Progenitor cell of endocrine pancreas (in vitro differentiated cells): Measurements from ENCODE around the gene B3GNT5. TPM values are rescaled to one million over a fixed set of nuclear protein-coding genes. Genes with fewer than 3 reads are reported as not detected.

Experiments used
- DNase-seq: peaks from one replicate; pipeline ENCODE4 v3.0.0; 2021; ENCODE audit warnings: low spot score; ENCODE audit not compliant: unreplicated experiment
- H3K27ac Mint-ChIP-seq: 2 replicates; pipeline ENCODE4 v1.8.0; 2021; ENCODE audit warnings: mild to moderate bottlenecking, moderate library complexity, mixed read lengths
- H3K27me3 Mint-ChIP-seq: 2 replicates; pipeline ENCODE4 v1.8.0; 2021; ENCODE audit warnings: mixed read lengths
- H3K36me3 Mint-ChIP-seq: 2 replicates; pipeline ENCODE4 v1.8.0; 2022; ENCODE audit warnings: mixed read lengths; ENCODE audit not compliant: insufficient read depth
- H3K4me1 Mint-ChIP-seq: 2 replicates; pipeline ENCODE4 v1.8.0; 2021; ENCODE audit warnings: low read depth, mixed read lengths
- H3K4me3 Mint-ChIP-seq: 2 replicates; pipeline ENCODE4 v1.8.0; 2021; ENCODE audit warnings: low read depth, mild to moderate bottlenecking, moderate library complexity, mixed read lengths
- H3K9me3 Mint-ChIP-seq: 2 replicates; pipeline ENCODE4 v1.8.0; 2021; ENCODE audit warnings: low read depth, mixed read lengths
- CTCF ChIP-seq: fragments of 200-600 bp; sonication (generic); IDR thresholded peaks from one replicate; pipeline ENCODE4 v1.5.0; 2021; ENCODE audit warnings: antibody characterized with exemption, mild to moderate bottlenecking; ENCODE audit not compliant: unreplicated experiment
- total RNA-seq: library from RNA; stranded (reverse); gene quantifications from 2 replicates; pipeline ENCODE4 v1.2.1, GENCODE V29; 2021

The B3GNT5 gene
- total RNA-seq, 1 donor from 2014 or later, result 26.7 TPM

- TF ChIP-seq CTCF, result no peak
- peaks cover 2% of the 10 kb centered on the region for H3K27me3 Mint-ChIP-seq
- no peak overlapping the region for H3K27ac Mint-ChIP-seq
- no peaks in the 10 kb centered on the region for H3K9me3 Mint-ChIP-seq
- H3K4me3 Mint-ChIP-seq, result no peak overlapping the region
- no peaks in the 10 kb centered on the region for H3K36me3 Mint-ChIP-seq
- DNase-seq, result no peak
- no peaks in the 10 kb centered on the region for H3K4me1 Mint-ChIP-seq
Observed at GRCh38 chr3:183210862-183211341, 42.2 kb upstream of the B3GNT5 start.

- Mint-ChIP-seq H3K27me3 (peaks cover 2% of the 10 kb centered on the region), H3K27ac (no peak overlapping the region), H3K9me3 (no peaks in the 10 kb centered on the region), H3K4me3 (no peak overlapping the region), H3K4me1 (no peaks in the 10 kb centered on the region), H3K36me3 (no peaks in the 10 kb centered on the region)
- TF ChIP-seq CTCF, result no peak
- no peak for DNase-seq
Observed at GRCh38 chr3:183211352-183211751, 41.7 kb upstream of the B3GNT5 start.

GRCh38 chr3:183212096-183212495 lies 41.0 kb upstream of the B3GNT5 start:
- peaks cover 2% of the 10 kb centered on the region for H3K27me3 Mint-ChIP-seq
- no peak overlapping the region for H3K27ac Mint-ChIP-seq
- DNase-seq, result no peak
- no peak for TF ChIP-seq CTCF
- H3K4me3 Mint-ChIP-seq, result no peak overlapping the region
- H3K4me1 Mint-ChIP-seq, result no peaks in the 10 kb centered on the region
- H3K9me3 Mint-ChIP-seq, result no peaks in the 10 kb centered on the region
- H3K36me3 Mint-ChIP-seq, result no peaks in the 10 kb centered on the region

- Mint-ChIP-seq H3K36me3 (no peaks in the 10 kb centered on the region), H3K4me1 (no peaks in the 10 kb centered on the region), H3K9me3 (no peaks in the 10 kb centered on the region), H3K27ac (no peak overlapping the region), H3K27me3 (peaks cover 2% of the 10 kb centered on the region), H3K4me3 (no peak overlapping the region)
- no peak for DNase-seq
- TF ChIP-seq CTCF, result no peak
Observed at GRCh38 chr3:183212565-183212964, 40.5 kb upstream of the B3GNT5 start.

- no peak for TF ChIP-seq CTCF
- Mint-ChIP-seq H3K9me3 (no peaks in the 10 kb centered on the region), H3K4me3 (no peak overlapping the region), H3K27me3 (peaks cover 2% of the 10 kb centered on the region), H3K4me1 (no peaks in the 10 kb centered on the region), H3K36me3 (no peaks in the 10 kb centered on the region), H3K27ac (no peak overlapping the region)
- no peak for DNase-seq
Observed at GRCh38 chr3:183213415-183214276, 39.4 kb upstream of the B3GNT5 start.
